Caco-2 (cell line): ENCODE measurements around the gene NAA80. TPM values are rescaled to one million over a fixed set of nuclear protein-coding genes. Genes with fewer than 3 reads are reported as not detected.
A peak's percentile ranks its signal among the peaks of the same experiment; 100 is the strongest.

Experiments used
- BruUV-seq: library from RNA; stranded (reverse); fragments of 400-500 nt; replicated peaks from 2 replicates; lab custom pipeline; 2021; lab: Mats Ljungman, UMichigan
- CTCF ChIA-PET: fragments of 300-600 bp; sonication (Branson Sonifier 250); formaldehyde crosslinking; loops from one replicate; lab custom pipeline; 2022; ENCODE audit warnings: antibody characterized with exemption; lab: Charles Lee
- POLR2A ChIA-PET: fragments of 300-600 bp; sonication (Branson Sonifier 250); formaldehyde crosslinking; loops from one replicate; lab custom pipeline; 2022; ENCODE audit warnings: antibody characterized with exemption; lab: Charles Lee
- DNase-seq, 2 experiments: peaks; one replicate each; pipeline versions ENCODE4 v3.0.0 to v3.0.0-alpha.2; 2020 to 2022
- H3K27me3 ChIP-seq: replicated peaks from 2 replicates; pipeline ENCODE4 v1.6.0; 2011; ENCODE audit warnings: low read length; ENCODE audit not compliant: control insufficient read depth, insufficient read depth
- H3K36me3 ChIP-seq: 2 replicates; pipeline ENCODE4 v1.5.1; 2011; ENCODE audit warnings: low read length; ENCODE audit not compliant: control insufficient read depth, insufficient read depth
- H3K4me1 ChIP-seq: fragments of 250-450 bp; sonication (Bioruptor Pico); 2 replicates; pipeline ENCODE4 v1.5.1; 2020; ENCODE audit warnings: mild to moderate bottlenecking
- H3K4me3 ChIP-seq: 2 replicates; pipeline ENCODE4 v1.5.1; 2011; ENCODE audit warnings: low read depth, mild to moderate bottlenecking, control low read depth, low read length
- H3K9me3 ChIP-seq: fragments of 250-450 bp; sonication (Bioruptor Pico); 2 replicates; pipeline ENCODE4 v1.5.1; 2020; ENCODE audit warnings: mild to moderate bottlenecking, moderate library complexity
- H3K27ac Mint-ChIP-seq: one replicate; pipeline ENCODE4 v1.8.0; 2022; ENCODE audit warnings: mixed read lengths; ENCODE audit not compliant: unreplicated experiment
- H3K27me3 Mint-ChIP-seq: one replicate; pipeline ENCODE4 v1.8.0; 2022; ENCODE audit warnings: mixed read lengths; ENCODE audit not compliant: insufficient read depth, unreplicated experiment
- H3K36me3 Mint-ChIP-seq: one replicate; pipeline ENCODE4 v1.8.0; 2022; ENCODE audit warnings: mild to moderate bottlenecking, mixed read lengths; ENCODE audit not compliant: insufficient read depth, unreplicated experiment
- H3K4me1 Mint-ChIP-seq: one replicate; pipeline ENCODE4 v1.8.0; 2022; ENCODE audit warnings: low read depth, mixed read lengths; ENCODE audit not compliant: unreplicated experiment
- H3K4me3 Mint-ChIP-seq: one replicate; pipeline ENCODE4 v1.8.0; 2022; ENCODE audit warnings: mild to moderate bottlenecking, moderate library complexity, mixed read lengths; ENCODE audit not compliant: unreplicated experiment
- H3K9me3 Mint-ChIP-seq: one replicate; pipeline ENCODE4 v1.8.0; 2022; ENCODE audit warnings: mixed read lengths; ENCODE audit not compliant: unreplicated experiment
- intact Hi-C: fragments of 100-400 bp; cut with micrococcal nuclease; formaldehyde crosslinking; loops from one replicate; pipeline ENCODE4 v1.10.0; 2022; ENCODE audit not compliant: unreplicated experiment
- total RNA-seq: library from RNA; stranded (reverse); gene quantifications from 2 replicates; pipeline ENCODE4 v1.2.3, GENCODE V29; 2022
- TF ChIP-seq, protein P1 (sequence below), 2 experiments: fragments of 200-600 bp in 1 of 2; IDR thresholded peaks; 1 replicate in 1 of 2; 2 replicates in 1 of 2; pipeline versions ENCODE4 v1.5.1 to v1.8.0; 2011 to 2022; ENCODE audit warnings: antibody characterized with exemption in 1 of 2, control low read depth in 1 of 2, inconsistent platforms in 1 of 2, low read depth in 1 of 2, low read length in 1 of 2, mild to moderate bottlenecking in 1 of 2, moderate library complexity in 1 of 2; ENCODE audit not compliant: insufficient read depth in 1 of 2, severe bottlenecking in 1 of 2, unreplicated experiment in 1 of 2

NAA80 gene
- total RNA-seq, 1 experiment from 2014 or later, result 8.2 TPM

DNA sequence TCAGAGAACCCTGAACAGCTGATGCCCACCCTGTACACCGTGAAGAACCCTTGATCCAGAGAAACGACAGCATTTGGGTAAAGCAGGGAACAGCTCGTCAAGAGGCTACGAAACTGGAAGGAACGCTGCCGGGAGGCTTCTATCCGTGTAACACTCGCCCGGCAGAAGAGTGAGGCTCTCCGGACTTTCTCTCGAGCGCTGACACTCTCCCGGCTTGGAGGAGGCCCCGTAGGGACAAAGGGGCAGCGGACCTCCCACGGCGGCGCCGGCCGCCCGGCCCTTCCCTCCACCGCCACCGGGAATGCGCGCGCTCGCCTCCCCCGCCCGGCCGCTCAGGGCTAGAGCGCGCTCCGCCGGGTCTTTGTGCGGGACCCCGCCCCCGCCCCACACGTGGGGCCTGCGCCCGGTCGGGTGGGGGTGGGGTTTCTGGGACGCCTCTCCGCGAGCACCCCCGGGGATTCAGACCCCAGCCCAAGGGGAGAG is 21.7 kb upstream of the NAA80 start:
- Histone ChIP-seq H3K27me3 (no peaks in the 10 kb centered on the region), H3K4me3 (peak overlapping the region; percentile 58), H3K4me1 (peaks cover 34% of the 10 kb centered on the region), H3K36me3 (peaks cover 4% of the 10 kb centered on the region), H3K9me3 (no peaks in the 10 kb centered on the region)
- POLR2A ChIA-PET, result interaction anchor here (0.6 to 1.4 kb wide), 4 partner anchors 16 to 380 kb away, joined by 7 to 12 read pairs (median 8); partner anchors contain the start of genes HYAL3 and NAA80
- peak overlapping the region; percentile 96 for H3K27ac Mint-ChIP-seq
- CTCF ChIA-PET, result interaction anchor here (0.5 to 1.4 kb wide), 11 partner anchors 10 to 1721 kb away, joined by 3 to 27 read pairs (median 6); partner anchors contain the start of genes CYB561D2, GNAI2, HYAL3 and NAA80
- H3K27me3 Mint-ChIP-seq, result no peaks in the 10 kb centered on the region
- intact Hi-C loops, result loop anchor here (1.0 kb wide), 1 partner anchor 22 kb away; the partner anchor contains the start of genes HYAL3 and NAA80
- TF ChIP-seq, protein P1, sequence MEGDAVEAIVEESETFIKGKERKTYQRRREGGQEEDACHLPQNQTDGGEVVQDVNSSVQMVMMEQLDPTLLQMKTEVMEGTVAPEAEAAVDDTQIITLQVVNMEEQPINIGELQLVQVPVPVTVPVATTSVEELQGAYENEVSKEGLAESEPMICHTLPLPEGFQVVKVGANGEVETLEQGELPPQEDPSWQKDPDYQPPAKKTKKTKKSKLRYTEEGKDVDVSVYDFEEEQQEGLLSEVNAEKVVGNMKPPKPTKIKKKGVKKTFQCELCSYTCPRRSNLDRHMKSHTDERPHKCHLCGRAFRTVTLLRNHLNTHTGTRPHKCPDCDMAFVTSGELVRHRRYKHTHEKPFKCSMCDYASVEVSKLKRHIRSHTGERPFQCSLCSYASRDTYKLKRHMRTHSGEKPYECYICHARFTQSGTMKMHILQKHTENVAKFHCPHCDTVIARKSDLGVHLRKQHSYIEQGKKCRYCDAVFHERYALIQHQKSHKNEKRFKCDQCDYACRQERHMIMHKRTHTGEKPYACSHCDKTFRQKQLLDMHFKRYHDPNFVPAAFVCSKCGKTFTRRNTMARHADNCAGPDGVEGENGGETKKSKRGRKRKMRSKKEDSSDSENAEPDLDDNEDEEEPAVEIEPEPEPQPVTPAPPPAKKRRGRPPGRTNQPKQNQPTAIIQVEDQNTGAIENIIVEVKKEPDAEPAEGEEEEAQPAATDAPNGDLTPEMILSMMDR (IDR thresholded peaks at IDR 0.05; ENCODE audit: insufficient read depth in 1 of 2, low read depth in 1 of 2, low read length in 1 of 2, severe bottlenecking in 1 of 2, unreplicated experiment in 1 of 2), result no peak
- BruUV-seq, result no TSS peak
- H3K4me1 Mint-ChIP-seq, result peaks cover 10% of the 10 kb centered on the region
- no peaks in the 10 kb centered on the region for H3K9me3 Mint-ChIP-seq
- peak overlapping the region; percentile 81 for H3K4me3 Mint-ChIP-seq
- DNase-seq, result peak; percentile 81 to 89
- peaks cover 41% of the 10 kb centered on the region for H3K36me3 Mint-ChIP-seq

DNA sequence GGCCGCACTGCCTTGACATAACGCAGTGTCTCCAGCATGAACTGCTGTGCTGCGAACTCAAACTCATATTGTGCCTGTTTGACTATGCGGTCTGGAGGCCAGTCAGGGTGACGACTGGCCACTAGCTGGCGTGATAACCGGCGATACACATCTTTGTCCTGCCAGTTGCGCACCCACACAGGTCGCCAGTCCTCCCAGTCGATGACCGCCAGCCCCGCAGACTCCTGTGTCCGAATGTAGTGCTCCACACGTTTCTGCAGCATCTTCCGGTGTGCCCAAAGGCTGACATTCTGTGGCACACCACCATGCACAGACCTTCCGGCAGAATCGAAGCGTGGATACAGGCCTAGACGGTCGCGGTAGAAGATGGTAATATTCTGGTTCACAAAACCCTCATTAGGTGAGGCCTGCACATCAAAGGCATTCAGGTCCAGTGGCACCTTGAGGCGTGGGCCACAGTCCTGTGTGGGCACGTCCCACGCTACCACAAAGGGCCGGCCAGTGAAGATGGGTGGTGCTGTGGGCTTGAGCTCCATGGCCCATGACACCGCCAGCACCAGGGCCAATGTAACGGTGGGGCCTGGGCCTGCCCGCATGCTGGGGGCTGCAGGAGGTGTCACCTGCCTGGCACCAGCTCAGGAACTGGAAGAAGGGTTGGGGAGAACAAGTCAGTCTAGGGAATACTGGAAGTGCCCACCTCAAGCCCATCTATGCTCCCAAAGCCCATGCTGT is 20.9 kb upstream of the NAA80 start:
- ChIA-PET CTCF (interaction anchor here (0.5 to 1.4 kb wide), 2 partner anchors 8 to 17 kb away, joined by 3 read pairs; no protein-coding TSS in a partner anchor), POLR2A (interaction anchor here (1.1 kb wide), 1 partner anchor 20 kb away, joined by 8 read pairs; the partner anchor contains the start of genes HYAL3 and NAA80)
- no peak for DNase-seq
- Mint-ChIP-seq H3K4me1 (peaks cover 15% of the 10 kb centered on the region), H3K4me3 (peak overlapping the region; percentile 81), H3K27me3 (no peaks in the 10 kb centered on the region), H3K27ac (no peak overlapping the region), H3K9me3 (no peaks in the 10 kb centered on the region), H3K36me3 (peaks cover 41% of the 10 kb centered on the region)
- H3K4me1 ChIP-seq, result peaks cover 34% of the 10 kb centered on the region
- H3K27me3 ChIP-seq, result no peaks in the 10 kb centered on the region
- BruUV-seq, result no TSS peak
- peaks cover 4% of the 10 kb centered on the region for H3K36me3 ChIP-seq
- intact Hi-C loops, result no loop called here
- peak overlapping the region; percentile 58 for H3K4me3 ChIP-seq
- H3K9me3 ChIP-seq, result no peaks in the 10 kb centered on the region
- TF ChIP-seq, protein P1 (IDR thresholded peaks at IDR 0.05; ENCODE audit: insufficient read depth in 1 of 2, low read depth in 1 of 2, low read length in 1 of 2, severe bottlenecking in 1 of 2, unreplicated experiment in 1 of 2), result no peak

- POLR2A ChIA-PET, result no interaction called here
These were observed 20.1 kb upstream of the NAA80 start for GRCh38 chr3:50319181-50319893.

More at GRCh38 chr3:50319181-50319893, 20.1 kb upstream of the NAA80 start:
- no peaks in the 10 kb centered on the region for H3K27me3 Mint-ChIP-seq
- H3K4me1 Mint-ChIP-seq, result peaks cover 17% of the 10 kb centered on the region
- intact Hi-C loops, result no loop called here
- H3K27me3 ChIP-seq, result no peaks in the 10 kb centered on the region
- TF ChIP-seq, protein P1 (IDR thresholded peaks at IDR 0.05; ENCODE audit: insufficient read depth in 1 of 2, low read depth in 1 of 2, low read length in 1 of 2, severe bottlenecking in 1 of 2, unreplicated experiment in 1 of 2), result no peak
- H3K4me3 ChIP-seq, result no peak overlapping the region
- peaks cover 31% of the 10 kb centered on the region for H3K4me1 ChIP-seq
- peaks cover 4% of the 10 kb centered on the region for H3K36me3 ChIP-seq
- CTCF ChIA-PET, result interaction anchor here (1.4 kb wide), 1 partner anchor 18 kb away, joined by 3 read pairs; no protein-coding TSS in a partner anchor
- H3K4me3 Mint-ChIP-seq, result peak overlapping the region; percentile 62
- BruUV-seq, result no TSS peak
- H3K9me3 Mint-ChIP-seq, result no peaks in the 10 kb centered on the region
- no peak for DNase-seq
- no peaks in the 10 kb centered on the region for H3K9me3 ChIP-seq
- no peak overlapping the region for H3K27ac Mint-ChIP-seq
- peaks cover 44% of the 10 kb centered on the region for H3K36me3 Mint-ChIP-seq
